IPS-20b (cell line): ENCODE data around the gene QRSL1.

ENCODE experiments used
- H3K27ac ChIP-seq: one replicate; pipeline ENCODE4 v1.5.1; 2013; ENCODE audit warnings: low read length
- H3K27me3 ChIP-seq: 2 replicates; pipeline ENCODE4 v1.6.1; 2013; ENCODE audit warnings: mild to moderate bottlenecking, low read length, inconsistent platforms; ENCODE audit not compliant: insufficient read depth
- H3K36me3 ChIP-seq: 2 replicates; pipeline ENCODE4 v1.6.1; 2013; ENCODE audit warnings: low read depth, mild to moderate bottlenecking, inconsistent platforms, low read length, moderate library complexity; ENCODE audit not compliant: insufficient read depth
- H3K4me1 ChIP-seq: 2 replicates; pipeline ENCODE4 v1.6.1; 2013; ENCODE audit warnings: mild to moderate bottlenecking, control low read depth, inconsistent platforms, low read length, moderate library complexity; ENCODE audit not compliant: insufficient read depth
- H3K4me3 ChIP-seq: 2 replicates; pipeline ENCODE4 v1.5.1; 2013; ENCODE audit warnings: mild to moderate bottlenecking, low read length, inconsistent platforms
- H3K9ac ChIP-seq: 2 replicates; pipeline ENCODE4 v1.6.1; 2013; ENCODE audit warnings: low read depth, mild to moderate bottlenecking, inconsistent platforms, low read length, moderate library complexity
- H3K9me3 ChIP-seq: 2 replicates; pipeline ENCODE4 v1.6.1; 2013; ENCODE audit warnings: mild to moderate bottlenecking, low read depth, low read length, inconsistent platforms; ENCODE audit not compliant: insufficient read depth

QRSL1 gene

GRCh38 chr6:106705156-106705555 lies 75.8 kb downstream of the QRSL1 start:
- Histone ChIP-seq H3K9me3 (peaks cover 21% of the 10 kb centered on the region), H3K4me3 (no peak overlapping the region), H3K27ac (no peak overlapping the region), H3K27me3 (no peaks in the 10 kb centered on the region), H3K9ac (no peak overlapping the region), H3K36me3 (no peaks in the 10 kb centered on the region), H3K4me1 (peaks cover 5% of the 10 kb centered on the region; the same call in 1 of the 2 replicates)

GRCh38 chr6:106710580-106710979 lies 81.2 kb downstream of the QRSL1 start:
- Histone ChIP-seq H3K4me1 (no peaks in the 10 kb centered on the region; the same call in 1 of the 2 replicates), H3K27ac (no peak overlapping the region)

GRCh38 chr6:106714281-106714680 lies 84.9 kb downstream of the QRSL1 start:
- no peaks in the 10 kb centered on the region for H3K9me3 ChIP-seq
- no peak overlapping the region for H3K27ac ChIP-seq
- H3K4me1 ChIP-seq: peaks cover 6% of the 10 kb centered on the region; the same call in 1 of the 2 replicates
- no peak overlapping the region for H3K4me3 ChIP-seq
- no peaks in the 10 kb centered on the region for H3K36me3 ChIP-seq
- H3K9ac ChIP-seq: no peak overlapping the region
- H3K27me3 ChIP-seq: no peaks in the 10 kb centered on the region

More at GRCh38 chr6:106710580-106710979, 81.2 kb downstream of the QRSL1 start:
- Histone ChIP-seq H3K4me3 (no peak overlapping the region), H3K27me3 (no peaks in the 10 kb centered on the region), H3K9ac (no peak overlapping the region), H3K36me3 (no peaks in the 10 kb centered on the region), H3K9me3 (peaks cover 7% of the 10 kb centered on the region; the same call in 1 of the 2 replicates)

- Histone ChIP-seq H3K4me1 (peaks cover 6% of the 10 kb centered on the region; the same call in 1 of the 2 replicates), H3K36me3 (no peaks in the 10 kb centered on the region), H3K9me3 (no peaks in the 10 kb centered on the region), H3K9ac (no peak overlapping the region), H3K27ac (no peak overlapping the region), H3K27me3 (no peaks in the 10 kb centered on the region), H3K4me3 (no peak overlapping the region)
Measured at GRCh38 chr6:106715922-106716321, 86.5 kb downstream of the QRSL1 start.

GRCh38 chr6:106716966-106717365 lies 87.6 kb downstream of the QRSL1 start:
- no peak overlapping the region for H3K27ac ChIP-seq
- H3K9me3 ChIP-seq: no peaks in the 10 kb centered on the region
- H3K27me3 ChIP-seq: no peaks in the 10 kb centered on the region
- H3K36me3 ChIP-seq: no peaks in the 10 kb centered on the region
- H3K9ac ChIP-seq: no peak overlapping the region
- no peak overlapping the region for H3K4me3 ChIP-seq
- H3K4me1 ChIP-seq: peaks cover 6% of the 10 kb centered on the region; the same call in 1 of the 2 replicates
